ENCODE data around the gene THEMIS.

Gene THEMIS

GRCh38 chr6:127900935-127901334 lies at the start of gene THEMIS:
THEMIS (minus strand) TSS chr6:127901058; CDS start chr6:127900932, 126 bp downstream.
- Histone ChIP-seq H3K4me1 (ENCODE audit: control insufficient read depth, low read depth, low read length) (no peaks in the 10 kb centered on the region), H3K27ac (ENCODE audit: low read length) (no peak within 1 kb of the TSS), H3K27me3 (ENCODE audit: control insufficient read depth, insufficient read depth, low read length) (no peaks in the 10 kb centered on the region), H3K9me3 (ENCODE audit: control insufficient read depth, low read depth, low read length) (no peaks in the 10 kb centered on the region), H3K9ac (ENCODE audit: low read length) (no peak within 1 kb of the TSS), H3K4me3 (ENCODE audit: low read length) (no peak within 1 kb of the TSS), H3K36me3 (ENCODE audit: control insufficient read depth, low read depth, low read length) (no peaks in the 10 kb centered on the region)

- Histone ChIP-seq H3K9ac (ENCODE audit: low read length) (no peak overlapping the region), H3K27ac (ENCODE audit: low read length) (no peak overlapping the region), H3K4me1 (ENCODE audit: control insufficient read depth, low read depth, low read length) (no peaks in the 10 kb centered on the region)
These were observed 48.4 kb upstream of the THEMIS start for GRCh38 chr6:127949251-127949650.

GRCh38 chr6:127946388-127946787 lies 45.5 kb upstream of the THEMIS start:
- Histone ChIP-seq H3K9me3 (ENCODE audit: control insufficient read depth, low read depth, low read length) (no peaks in the 10 kb centered on the region), H3K4me1 (ENCODE audit: control insufficient read depth, low read depth, low read length) (no peaks in the 10 kb centered on the region), H3K27ac (ENCODE audit: low read length) (no peak overlapping the region), H3K4me3 (ENCODE audit: low read length) (no peak overlapping the region), H3K36me3 (ENCODE audit: control insufficient read depth, low read depth, low read length) (no peaks in the 10 kb centered on the region), H3K9ac (ENCODE audit: low read length) (no peak overlapping the region), H3K27me3 (ENCODE audit: control insufficient read depth, insufficient read depth, low read length) (no peaks in the 10 kb centered on the region)

More at GRCh38 chr6:127949251-127949650, 48.4 kb upstream of the THEMIS start:
- Histone ChIP-seq H3K9me3 (ENCODE audit: control insufficient read depth, low read depth, low read length) (no peaks in the 10 kb centered on the region), H3K36me3 (ENCODE audit: control insufficient read depth, low read depth, low read length) (no peaks in the 10 kb centered on the region), H3K4me3 (ENCODE audit: low read length) (no peak overlapping the region), H3K27me3 (ENCODE audit: control insufficient read depth, insufficient read depth, low read length) (no peaks in the 10 kb centered on the region)

GRCh38 chr6:127945434-127946097 lies 44.7 kb upstream of the THEMIS start:
- no peak overlapping the region for H3K9ac ChIP-seq (ENCODE audit: low read length)
- no peaks in the 10 kb centered on the region for H3K36me3 ChIP-seq (ENCODE audit: control insufficient read depth, low read depth, low read length)
- no peak overlapping the region for H3K27ac ChIP-seq (ENCODE audit: low read length)
- H3K4me3 ChIP-seq (ENCODE audit: low read length), result no peak overlapping the region
- H3K27me3 ChIP-seq (ENCODE audit: control insufficient read depth, insufficient read depth, low read length), result no peaks in the 10 kb centered on the region
- H3K9me3 ChIP-seq (ENCODE audit: control insufficient read depth, low read depth, low read length), result no peaks in the 10 kb centered on the region
- H3K4me1 ChIP-seq (ENCODE audit: control insufficient read depth, low read depth, low read length), result no peaks in the 10 kb centered on the region

- Histone ChIP-seq H3K4me3 (ENCODE audit: low read length) (no peak overlapping the region), H3K27me3 (ENCODE audit: control insufficient read depth, insufficient read depth, low read length) (no peaks in the 10 kb centered on the region), H3K36me3 (ENCODE audit: control insufficient read depth, low read depth, low read length) (no peaks in the 10 kb centered on the region), H3K9me3 (ENCODE audit: control insufficient read depth, low read depth, low read length) (no peaks in the 10 kb centered on the region), H3K27ac (ENCODE audit: low read length) (no peak overlapping the region), H3K9ac (ENCODE audit: low read length) (no peak overlapping the region), H3K4me1 (ENCODE audit: control insufficient read depth, low read depth, low read length) (no peaks in the 10 kb centered on the region)
These were observed 40.4 kb upstream of the THEMIS start for GRCh38 chr6:127941228-127941627.

- H3K36me3 ChIP-seq (ENCODE audit: control insufficient read depth, low read depth, low read length), result no peaks in the 10 kb centered on the region
- no peaks in the 10 kb centered on the region for H3K4me1 ChIP-seq (ENCODE audit: control insufficient read depth, low read depth, low read length)
- H3K27me3 ChIP-seq (ENCODE audit: control insufficient read depth, insufficient read depth, low read length), result no peaks in the 10 kb centered on the region
- H3K27ac ChIP-seq (ENCODE audit: low read length), result no peak overlapping the region
- H3K9me3 ChIP-seq (ENCODE audit: control insufficient read depth, low read depth, low read length), result no peaks in the 10 kb centered on the region
- H3K9ac ChIP-seq (ENCODE audit: low read length), result no peak overlapping the region
- H3K4me3 ChIP-seq (ENCODE audit: low read length), result no peak overlapping the region
These were observed 38.7 kb upstream of the THEMIS start for GRCh38 chr6:127939442-127940066.

GRCh38 chr6:127938701-127939100 lies 37.8 kb upstream of the THEMIS start:
- H3K9ac ChIP-seq (ENCODE audit: low read length), result no peak overlapping the region
- H3K27me3 ChIP-seq (ENCODE audit: control insufficient read depth, insufficient read depth, low read length), result no peaks in the 10 kb centered on the region
- H3K9me3 ChIP-seq (ENCODE audit: control insufficient read depth, low read depth, low read length), result no peaks in the 10 kb centered on the region
- H3K27ac ChIP-seq (ENCODE audit: low read length), result no peak overlapping the region
- no peaks in the 10 kb centered on the region for H3K36me3 ChIP-seq (ENCODE audit: control insufficient read depth, low read depth, low read length)
- H3K4me3 ChIP-seq (ENCODE audit: low read length), result no peak overlapping the region
- no peaks in the 10 kb centered on the region for H3K4me1 ChIP-seq (ENCODE audit: control insufficient read depth, low read depth, low read length)

- no peaks in the 10 kb centered on the region for H3K4me1 ChIP-seq (ENCODE audit: control insufficient read depth, low read depth, low read length)
- no peaks in the 10 kb centered on the region for H3K27me3 ChIP-seq (ENCODE audit: control insufficient read depth, insufficient read depth, low read length)
- H3K9me3 ChIP-seq (ENCODE audit: control insufficient read depth, low read depth, low read length), result peaks cover 2% of the 10 kb centered on the region
- H3K27ac ChIP-seq (ENCODE audit: low read length), result no peak overlapping the region
- H3K36me3 ChIP-seq (ENCODE audit: control insufficient read depth, low read depth, low read length), result no peaks in the 10 kb centered on the region
- no peak overlapping the region for H3K9ac ChIP-seq (ENCODE audit: low read length)
- H3K4me3 ChIP-seq (ENCODE audit: low read length), result no peak overlapping the region
These were observed 36.9 kb upstream of the THEMIS start for GRCh38 chr6:127937747-127938146.

GRCh38 chr6:127937102-127937501 lies 36.2 kb upstream of the THEMIS start:
- no peak overlapping the region for H3K4me3 ChIP-seq (ENCODE audit: low read length)

GRCh38 chr6:127934956-127935355 lies 34.1 kb upstream of the THEMIS start:
- H3K4me1 ChIP-seq (ENCODE audit: control insufficient read depth, low read depth, low read length), result no peaks in the 10 kb centered on the region
- no peaks in the 10 kb centered on the region for H3K36me3 ChIP-seq (ENCODE audit: control insufficient read depth, low read depth, low read length)
- no peaks in the 10 kb centered on the region for H3K27me3 ChIP-seq (ENCODE audit: control insufficient read depth, insufficient read depth, low read length)
- H3K4me3 ChIP-seq (ENCODE audit: low read length), result no peak overlapping the region
- peaks cover 6% of the 10 kb centered on the region for H3K9me3 ChIP-seq (ENCODE audit: control insufficient read depth, low read depth, low read length)
- no peak overlapping the region for H3K9ac ChIP-seq (ENCODE audit: low read length)
- no peak overlapping the region for H3K27ac ChIP-seq (ENCODE audit: low read length)

More at GRCh38 chr6:127937102-127937501, 36.2 kb upstream of the THEMIS start:
- no peaks in the 10 kb centered on the region for H3K4me1 ChIP-seq (ENCODE audit: control insufficient read depth, low read depth, low read length)
- H3K9ac ChIP-seq (ENCODE audit: low read length), result no peak overlapping the region
- no peaks in the 10 kb centered on the region for H3K36me3 ChIP-seq (ENCODE audit: control insufficient read depth, low read depth, low read length)
- H3K27me3 ChIP-seq (ENCODE audit: control insufficient read depth, insufficient read depth, low read length), result no peaks in the 10 kb centered on the region
- no peak overlapping the region for H3K27ac ChIP-seq (ENCODE audit: low read length)
- peaks cover 6% of the 10 kb centered on the region for H3K9me3 ChIP-seq (ENCODE audit: control insufficient read depth, low read depth, low read length)

- Histone ChIP-seq H3K9ac (ENCODE audit: low read length) (no peak overlapping the region), H3K4me1 (ENCODE audit: control insufficient read depth, low read depth, low read length) (no peaks in the 10 kb centered on the region), H3K27me3 (ENCODE audit: control insufficient read depth, insufficient read depth, low read length) (no peaks in the 10 kb centered on the region), H3K4me3 (ENCODE audit: low read length) (no peak overlapping the region), H3K27ac (ENCODE audit: low read length) (no peak overlapping the region), H3K9me3 (ENCODE audit: control insufficient read depth, low read depth, low read length) (peaks cover 6% of the 10 kb centered on the region), H3K36me3 (ENCODE audit: control insufficient read depth, low read depth, low read length) (no peaks in the 10 kb centered on the region)
These were observed 33.3 kb upstream of the THEMIS start for GRCh38 chr6:127933852-127934840.

All from iPS-18a (cell line).